Fibroblast of lung (primary cell): ENCODE data around the gene MYOD1. TPM values are rescaled to one million over a fixed set of nuclear protein-coding genes. Genes with fewer than 3 reads are reported as not detected.

ENCODE experiments used
- DNase-seq, 2 donors: peaks; one replicate each; pipeline versions ENCODE4 v3.0.0 to v3.0.0-alpha.2; 2010; ENCODE audit warnings: low read depth in 2 of 2
- H2AFZ ChIP-seq: 2 replicates; pipeline ENCODE4 v1.5.1; 2012; ENCODE audit warnings: low read length, control low read depth, inconsistent platforms
- H3K27ac ChIP-seq: 2 replicates; pipeline ENCODE4 v1.5.1; 2011; ENCODE audit warnings: low read length, control low read depth; ENCODE audit not compliant: insufficient read depth
- H3K27me3 ChIP-seq: 2 replicates; pipeline ENCODE4 v1.5.1; 2011; ENCODE audit warnings: mild to moderate bottlenecking, low read length; ENCODE audit not compliant: control insufficient read depth, insufficient read depth
- H3K36me3 ChIP-seq: 2 replicates; pipeline ENCODE4 v1.5.1; 2011; ENCODE audit warnings: low read length; ENCODE audit not compliant: control insufficient read depth, insufficient read depth
- H3K4me1 ChIP-seq: 2 replicates; pipeline ENCODE4 v1.5.1; 2011; ENCODE audit warnings: low read length; ENCODE audit not compliant: control insufficient read depth, insufficient read depth; ENCODE audit errors: extremely low read depth
- H3K4me2 ChIP-seq: 2 replicates; pipeline ENCODE4 v1.5.1; 2011; ENCODE audit warnings: low read length, control low read depth; ENCODE audit not compliant: insufficient read depth; ENCODE audit errors: extremely low read depth
- H3K4me3 ChIP-seq, 4 experiments: fragments of 200-600 bp in 1 of 4; sonication (generic) in 1 of 4; replicated peaks in 1 of 4; 2 replicates each; pipeline ENCODE4 v1.5.1; 2011 to 2016; ENCODE audit warnings: low read length in 4 of 4, low read depth in 3 of 4, mild to moderate bottlenecking in 3 of 4, control low read depth in 2 of 4, inconsistent platforms in 1 of 4, mixed read lengths in 1 of 4; ENCODE audit not compliant: insufficient read depth in 1 of 4; ENCODE audit errors: control extremely low read depth in 1 of 4
- H3K79me2 ChIP-seq: 2 replicates; pipeline ENCODE4 v1.5.1; 2012; ENCODE audit warnings: mild to moderate bottlenecking, low read length, inconsistent platforms; ENCODE audit not compliant: control insufficient read depth, insufficient read depth
- H3K9ac ChIP-seq: 2 replicates; pipeline ENCODE4 v1.5.1; 2011; ENCODE audit warnings: mild to moderate bottlenecking, low read length, control low read depth; ENCODE audit not compliant: insufficient read depth
- H3K9me3 ChIP-seq: 2 replicates; pipeline ENCODE4 v1.5.1; 2012; ENCODE audit warnings: low read depth, low read length; ENCODE audit not compliant: control insufficient read depth, insufficient read depth
- H4K20me1 ChIP-seq: 2 replicates; pipeline ENCODE4 v1.5.1; 2011; ENCODE audit warnings: low read length; ENCODE audit not compliant: control insufficient read depth, insufficient read depth; ENCODE audit errors: extremely low read depth
- CTCF ChIP-seq, 2 donors: IDR thresholded peaks in 1 of 2; conservative IDR thresholded peaks in 1 of 2; 1 replicate in 1 of 2; 2 replicates in 1 of 2; pipeline ENCODE4 v1.5.1; 2011 to 2012; ENCODE audit warnings: low read length in 2 of 2, control low read depth in 1 of 2, inconsistent platforms in 1 of 2, low read depth in 1 of 2, mild to moderate bottlenecking in 1 of 2
- EZH2 ChIP-seq: IDR thresholded peaks from 2 replicates; pipeline ENCODE4 v1.5.1; 2012; ENCODE audit warnings: low read length, control low read depth, mild to moderate bottlenecking; ENCODE audit errors: missing control alignments
- polyA plus RNA-seq, 2 donors: library from polyadenylated mRNA; depleted of rRNA in 1 of 2; stranded (reverse) in 1 of 2; unstranded in 1 of 2; fragments of >200 nt; gene quantifications; 2 replicates each; pipeline ENCODE4 v1.2.1, GENCODE V29; 2011 to 2012; ENCODE audit warnings: missing spikeins in 1 of 2
- total RNA-seq: library from RNA; depleted of rRNA; stranded (reverse); fragments of >200 nt; gene quantifications from 2 replicates; pipeline ENCODE4 v1.2.1, GENCODE V29; 2014

The MYOD1 gene
- total and polyA plus RNA-seq, 2 donors (not counting 1 experiment from before 2014, with no cell fraction given) = not detected

GRCh38 chr11:17718015-17718414, 1.4 kb upstream of the MYOD1 start:
- Histone ChIP-seq H3K4me2 (no peak overlapping the region), H3K27me3 (peaks cover 55% of the 10 kb centered on the region), H2AFZ (no peak overlapping the region), H4K20me1 (no peaks in the 10 kb centered on the region), H3K4me3 (no peak overlapping the region), H3K9me3 (no peaks in the 10 kb centered on the region), H3K4me1 (no peaks in the 10 kb centered on the region), H3K36me3 (no peaks in the 10 kb centered on the region), H3K9ac (no peak overlapping the region), H3K79me2 (no peaks in the 10 kb centered on the region), H3K27ac (no peak overlapping the region)
- no peak for DNase-seq
- TF ChIP-seq CTCF (conservative IDR thresholded peaks at IDR 0.05 in 1 of 2, IDR thresholded peaks at IDR 0.05 in 1 of 2; ENCODE audit: low read depth in 1 of 2, low read length in 2 of 2) = no peak

GRCh38 chr11:17718510-17718962, 835 bp upstream of the MYOD1 start:
- peaks cover 58% of the 10 kb centered on the region for H3K27me3 ChIP-seq
- H3K4me1 ChIP-seq = no peaks in the 10 kb centered on the region
- TF ChIP-seq EZH2 (peak; percentile 66), CTCF (conservative IDR thresholded peaks at IDR 0.05 in 1 of 2, IDR thresholded peaks at IDR 0.05 in 1 of 2; ENCODE audit: low read depth in 1 of 2, low read length in 2 of 2) (no peak)
- no peaks in the 10 kb centered on the region for H3K36me3 ChIP-seq
- H3K79me2 ChIP-seq = no peaks in the 10 kb centered on the region
- H2AFZ ChIP-seq = no peak overlapping the region
- DNase-seq = no peak
- no peaks in the 10 kb centered on the region for H3K9me3 ChIP-seq
- no peak overlapping the region for H3K4me2 ChIP-seq
- no peak overlapping the region for H3K4me3 ChIP-seq
- no peaks in the 10 kb centered on the region for H4K20me1 ChIP-seq
- H3K27ac ChIP-seq = no peak overlapping the region
- H3K9ac ChIP-seq = no peak overlapping the region

- Histone ChIP-seq H3K4me1 (no peaks in the 10 kb centered on the region), H3K27ac (no peak overlapping the region), H3K4me2 (no peak overlapping the region), H4K20me1 (no peaks in the 10 kb centered on the region), H3K9me3 (no peaks in the 10 kb centered on the region), H3K27me3 (peaks cover 58% of the 10 kb centered on the region), H3K36me3 (no peaks in the 10 kb centered on the region), H2AFZ (no peak overlapping the region), H3K9ac (no peak overlapping the region), H3K4me3 (no peak overlapping the region), H3K79me2 (no peaks in the 10 kb centered on the region)
- peak; percentile 80 for TF ChIP-seq EZH2
- peak in 1 of 2 donors; percentile 8 for TF ChIP-seq CTCF (conservative IDR thresholded peaks at IDR 0.05 in 1 of 2, IDR thresholded peaks at IDR 0.05 in 1 of 2; ENCODE audit: low read depth in 1 of 2, low read length in 2 of 2)
- DNase-seq = peak in 1 of 2 donors; percentile 38
Observed at GRCh38 chr11:17719938-17720795, 796 bp downstream of the MYOD1 start.
